ENCODE results near the gene AAMDC. TPM values are rescaled to one million over a fixed set of nuclear protein-coding genes. Genes with fewer than 3 reads are reported as not detected.
A peak's percentile ranks its signal among the peaks of the same experiment; 100 is the strongest.

AAMDC gene
- total and polyA plus RNA-seq, 2 of the 13 experiments (the other 11 are each of a cell fraction or from before 2014, with no cell fraction given), result 18.1 to 35.6 TPM

DNA sequence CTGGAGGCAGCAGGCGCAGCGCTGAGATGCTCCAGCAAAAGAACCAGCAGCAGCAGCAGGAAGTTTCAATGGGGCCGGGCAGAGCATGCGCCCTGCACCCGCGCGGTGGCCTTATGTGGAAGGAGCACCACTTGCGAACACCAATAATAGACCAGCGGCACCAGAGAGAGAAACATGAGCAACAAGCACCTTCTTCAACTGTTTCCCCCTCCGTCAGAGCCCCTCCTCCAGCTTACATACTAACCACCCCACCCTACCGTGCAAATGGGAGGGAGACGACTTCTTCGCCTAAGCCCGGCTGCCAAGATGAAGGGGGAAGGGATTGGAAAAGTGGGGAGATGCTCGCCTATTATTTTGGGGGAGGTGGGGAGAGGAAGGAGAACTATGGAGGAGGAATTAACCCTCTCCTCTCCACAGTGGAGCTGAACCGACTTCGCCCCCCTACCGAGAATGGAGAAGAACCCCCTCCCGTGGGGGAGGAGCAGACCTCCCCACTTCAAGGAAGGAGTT is 1.5 kb upstream of the AAMDC start (continued):
- TF ChIP-seq, protein P1, sequence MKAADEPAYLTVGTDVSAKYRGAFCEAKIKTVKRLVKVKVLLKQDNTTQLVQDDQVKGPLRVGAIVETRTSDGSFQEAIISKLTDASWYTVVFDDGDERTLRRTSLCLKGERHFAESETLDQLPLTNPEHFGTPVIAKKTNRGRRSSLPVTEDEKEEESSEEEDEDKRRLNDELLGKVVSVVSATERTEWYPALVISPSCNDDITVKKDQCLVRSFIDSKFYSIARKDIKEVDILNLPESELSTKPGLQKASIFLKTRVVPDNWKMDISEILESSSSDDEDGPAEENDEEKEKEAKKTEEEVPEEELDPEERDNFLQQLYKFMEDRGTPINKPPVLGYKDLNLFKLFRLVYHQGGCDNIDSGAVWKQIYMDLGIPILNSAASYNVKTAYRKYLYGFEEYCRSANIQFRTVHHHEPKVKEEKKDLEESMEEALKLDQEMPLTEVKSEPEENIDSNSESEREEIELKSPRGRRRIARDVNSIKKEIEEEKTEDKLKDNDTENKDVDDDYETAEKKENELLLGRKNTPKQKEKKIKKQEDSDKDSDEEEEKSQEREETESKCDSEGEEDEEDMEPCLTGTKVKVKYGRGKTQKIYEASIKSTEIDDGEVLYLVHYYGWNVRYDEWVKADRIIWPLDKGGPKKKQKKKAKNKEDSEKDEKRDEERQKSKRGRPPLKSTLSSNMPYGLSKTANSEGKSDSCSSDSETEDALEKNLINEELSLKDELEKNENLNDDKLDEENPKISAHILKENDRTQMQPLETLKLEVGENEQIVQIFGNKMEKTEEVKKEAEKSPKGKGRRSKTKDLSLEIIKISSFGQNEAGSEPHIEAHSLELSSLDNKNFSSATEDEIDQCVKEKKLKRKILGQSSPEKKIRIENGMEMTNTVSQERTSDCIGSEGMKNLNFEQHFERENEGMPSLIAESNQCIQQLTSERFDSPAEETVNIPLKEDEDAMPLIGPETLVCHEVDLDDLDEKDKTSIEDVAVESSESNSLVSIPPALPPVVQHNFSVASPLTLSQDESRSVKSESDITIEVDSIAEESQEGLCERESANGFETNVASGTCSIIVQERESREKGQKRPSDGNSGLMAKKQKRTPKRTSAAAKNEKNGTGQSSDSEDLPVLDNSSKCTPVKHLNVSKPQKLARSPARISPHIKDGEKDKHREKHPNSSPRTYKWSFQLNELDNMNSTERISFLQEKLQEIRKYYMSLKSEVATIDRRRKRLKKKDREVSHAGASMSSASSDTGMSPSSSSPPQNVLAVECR (CRISPR knock-in tag; IDR thresholded peaks at IDR 0.05; ENCODE audit: borderline replicate concordance), result peak; percentile 59; the same call in 1 of the 2 replicates
- TF ChIP-seq ARNT (IDR thresholded peaks at IDR 0.05) (no peak), ZNF598 (CRISPR knock-in tag; IDR thresholded peaks at IDR 0.05; ENCODE audit: borderline replicate concordance) (peak; percentile 65; the same call in 1 of the 2 replicates), ZNF749 (CRISPR knock-in tag; IDR thresholded peaks at IDR 0.05; ENCODE audit: borderline replicate concordance) (peak; percentile 24; the same call in 1 of the 2 replicates), ZNF317 (CRISPR knock-in tag; IDR thresholded peaks at IDR 0.05) (peak; percentile 20; the same call in 1 of the 2 replicates), SOX5 (CRISPR knock-in tag; IDR thresholded peaks at IDR 0.05; ENCODE audit: borderline replicate concordance) (peak; percentile 14; the same call in 1 of the 2 replicates), ZMYM3 (CRISPR knock-in tag; IDR thresholded peaks at IDR 0.05) (no peak), ZNF331 (CRISPR knock-in tag; IDR thresholded peaks at IDR 0.05) (peak; percentile 44; the same call in 1 of the 2 replicates), KDM2A (CRISPR knock-in tag; IDR thresholded peaks at IDR 0.05; ENCODE audit: borderline replicate concordance, low read depth) (0 out of 2 replicates have a peak, but pooled peaks have one; percentile 44), ZEB1 (IDR thresholded peaks at IDR 0.05; ENCODE audit: insufficient replicate concordance, low read depth) (no peak), SALL2 (CRISPR knock-in tag; IDR thresholded peaks at IDR 0.05) (0 out of 2 replicates have a peak, but pooled peaks have one; percentile 4), ZNF713 (CRISPR knock-in tag; IDR thresholded peaks at IDR 0.05) (0 out of 2 replicates have a peak, but pooled peaks have one; percentile 61), SRY (CRISPR knock-in tag; IDR thresholded peaks at IDR 0.05) (peak; percentile 18; the same call in 1 of the 2 replicates), RARA (CRISPR knock-in tag; IDR thresholded peaks at IDR 0.05) (no peak)
- TF ChIP-seq, protein P2, sequence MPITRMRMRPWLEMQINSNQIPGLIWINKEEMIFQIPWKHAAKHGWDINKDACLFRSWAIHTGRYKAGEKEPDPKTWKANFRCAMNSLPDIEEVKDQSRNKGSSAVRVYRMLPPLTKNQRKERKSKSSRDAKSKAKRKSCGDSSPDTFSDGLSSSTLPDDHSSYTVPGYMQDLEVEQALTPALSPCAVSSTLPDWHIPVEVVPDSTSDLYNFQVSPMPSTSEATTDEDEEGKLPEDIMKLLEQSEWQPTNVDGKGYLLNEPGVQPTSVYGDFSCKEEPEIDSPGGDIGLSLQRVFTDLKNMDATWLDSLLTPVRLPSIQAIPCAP (CRISPR knock-in tag; IDR thresholded peaks at IDR 0.05; ENCODE audit: low read depth), result 0 out of 2 replicates have a peak, but pooled peaks have one; percentile 15
- TF ChIP-seq, protein P3, sequence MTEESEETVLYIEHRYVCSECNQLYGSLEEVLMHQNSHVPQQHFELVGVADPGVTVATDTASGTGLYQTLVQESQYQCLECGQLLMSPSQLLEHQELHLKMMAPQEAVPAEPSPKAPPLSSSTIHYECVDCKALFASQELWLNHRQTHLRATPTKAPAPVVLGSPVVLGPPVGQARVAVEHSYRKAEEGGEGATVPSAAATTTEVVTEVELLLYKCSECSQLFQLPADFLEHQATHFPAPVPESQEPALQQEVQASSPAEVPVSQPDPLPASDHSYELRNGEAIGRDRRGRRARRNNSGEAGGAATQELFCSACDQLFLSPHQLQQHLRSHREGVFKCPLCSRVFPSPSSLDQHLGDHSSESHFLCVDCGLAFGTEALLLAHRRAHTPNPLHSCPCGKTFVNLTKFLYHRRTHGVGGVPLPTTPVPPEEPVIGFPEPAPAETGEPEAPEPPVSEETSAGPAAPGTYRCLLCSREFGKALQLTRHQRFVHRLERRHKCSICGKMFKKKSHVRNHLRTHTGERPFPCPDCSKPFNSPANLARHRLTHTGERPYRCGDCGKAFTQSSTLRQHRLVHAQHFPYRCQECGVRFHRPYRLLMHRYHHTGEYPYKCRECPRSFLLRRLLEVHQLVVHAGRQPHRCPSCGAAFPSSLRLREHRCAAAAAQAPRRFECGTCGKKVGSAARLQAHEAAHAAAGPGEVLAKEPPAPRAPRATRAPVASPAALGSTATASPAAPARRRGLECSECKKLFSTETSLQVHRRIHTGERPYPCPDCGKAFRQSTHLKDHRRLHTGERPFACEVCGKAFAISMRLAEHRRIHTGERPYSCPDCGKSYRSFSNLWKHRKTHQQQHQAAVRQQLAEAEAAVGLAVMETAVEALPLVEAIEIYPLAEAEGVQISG (CRISPR knock-in tag; IDR thresholded peaks at IDR 0.05), result peak; percentile 53; the same call in 1 of the 2 replicates
- TF ChIP-seq, protein P4, sequence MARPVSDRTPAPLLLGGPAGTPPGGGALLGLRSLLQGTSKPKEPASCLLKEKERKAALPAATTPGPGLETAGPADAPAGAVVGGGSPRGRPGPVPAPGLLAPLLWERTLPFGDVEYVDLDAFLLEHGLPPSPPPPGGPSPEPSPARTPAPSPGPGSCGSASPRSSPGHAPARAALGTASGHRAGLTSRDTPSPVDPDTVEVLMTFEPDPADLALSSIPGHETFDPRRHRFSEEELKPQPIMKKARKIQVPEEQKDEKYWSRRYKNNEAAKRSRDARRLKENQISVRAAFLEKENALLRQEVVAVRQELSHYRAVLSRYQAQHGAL (CRISPR knock-in tag; IDR thresholded peaks at IDR 0.05; ENCODE audit: not compliant biosample characterization), result no peak
